ENCODE data around the gene RXRG.

RXRG gene

GRCh38 chr1:165416876-165417275 lies 28.1 kb downstream of the RXRG start:
- Histone ChIP-seq H3K9ac (no peak overlapping the region), H3K79me2 (ENCODE audit: insufficient read depth, low read depth) (no peaks in the 10 kb centered on the region), H3K4me1 (ENCODE audit: low read depth, poor library complexity, severe bottlenecking) (no peaks in the 10 kb centered on the region), H4K20me1 (ENCODE audit: insufficient read depth) (no peaks in the 10 kb centered on the region), H3K4me3 (IDR thresholded peaks at IDR 0.05; ENCODE audit: insufficient read depth, low read depth, low read length) (no peak overlapping the region), H3K4me2 (no peak overlapping the region), H2AFZ (ENCODE audit: low read depth) (no peak overlapping the region), H3K36me3 (ENCODE audit: insufficient read depth) (no peaks in the 10 kb centered on the region), H3K27ac (no peak overlapping the region), H3K27me3 (ENCODE audit: insufficient read depth, low read depth) (no peaks in the 10 kb centered on the region)
- no peak for TF ChIP-seq CTCF (conservative IDR thresholded peaks at IDR 0.05; ENCODE audit: low read depth, low read length)

DNA sequence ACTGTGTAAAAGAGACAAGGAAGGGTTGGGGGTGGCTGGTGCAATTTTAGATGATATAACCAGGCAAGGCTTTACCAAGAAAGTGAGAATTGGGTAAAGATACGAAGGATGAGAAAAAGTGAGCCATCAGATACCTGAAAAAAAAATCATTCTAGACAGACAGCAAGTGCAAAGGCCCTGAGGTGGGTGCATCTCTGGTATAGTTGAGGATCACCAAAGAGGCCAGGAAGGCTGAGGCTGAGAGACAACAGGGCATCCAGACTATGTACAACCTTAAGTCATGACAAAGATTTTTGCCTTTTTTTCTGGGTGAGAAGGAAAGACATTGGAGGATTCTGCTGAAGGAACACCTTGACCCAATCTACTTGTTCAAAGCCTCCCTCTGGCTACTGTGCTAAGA lies 29.9 kb downstream of the RXRG start:
- Histone ChIP-seq H4K20me1 (ENCODE audit: insufficient read depth) (no peaks in the 10 kb centered on the region), H3K36me3 (ENCODE audit: insufficient read depth) (no peaks in the 10 kb centered on the region), H3K79me2 (ENCODE audit: insufficient read depth, low read depth) (no peaks in the 10 kb centered on the region), H3K27ac (no peak overlapping the region), H3K4me1 (ENCODE audit: low read depth, poor library complexity, severe bottlenecking) (no peaks in the 10 kb centered on the region), H3K9ac (no peak overlapping the region), H3K4me2 (no peak overlapping the region), H3K4me3 (IDR thresholded peaks at IDR 0.05; ENCODE audit: insufficient read depth, low read depth, low read length) (no peak overlapping the region), H3K27me3 (ENCODE audit: insufficient read depth, low read depth) (no peaks in the 10 kb centered on the region), H2AFZ (ENCODE audit: low read depth) (no peak overlapping the region)
- no peak for TF ChIP-seq CTCF (conservative IDR thresholded peaks at IDR 0.05; ENCODE audit: low read depth, low read length)

GRCh38 chr1:165414620-165415019 lies 30.3 kb downstream of the RXRG start:
- Histone ChIP-seq H3K4me3 (IDR thresholded peaks at IDR 0.05; ENCODE audit: insufficient read depth, low read depth, low read length) (no peak overlapping the region), H3K27ac (no peak overlapping the region), H3K4me1 (ENCODE audit: low read depth, poor library complexity, severe bottlenecking) (no peaks in the 10 kb centered on the region), H3K4me2 (no peak overlapping the region), H3K79me2 (ENCODE audit: insufficient read depth, low read depth) (no peaks in the 10 kb centered on the region), H4K20me1 (ENCODE audit: insufficient read depth) (no peaks in the 10 kb centered on the region), H3K36me3 (ENCODE audit: insufficient read depth) (no peaks in the 10 kb centered on the region), H3K9ac (no peak overlapping the region), H2AFZ (ENCODE audit: low read depth) (no peak overlapping the region), H3K27me3 (ENCODE audit: insufficient read depth, low read depth) (no peaks in the 10 kb centered on the region)
- no peak for TF ChIP-seq CTCF (conservative IDR thresholded peaks at IDR 0.05; ENCODE audit: low read depth, low read length)

DNA sequence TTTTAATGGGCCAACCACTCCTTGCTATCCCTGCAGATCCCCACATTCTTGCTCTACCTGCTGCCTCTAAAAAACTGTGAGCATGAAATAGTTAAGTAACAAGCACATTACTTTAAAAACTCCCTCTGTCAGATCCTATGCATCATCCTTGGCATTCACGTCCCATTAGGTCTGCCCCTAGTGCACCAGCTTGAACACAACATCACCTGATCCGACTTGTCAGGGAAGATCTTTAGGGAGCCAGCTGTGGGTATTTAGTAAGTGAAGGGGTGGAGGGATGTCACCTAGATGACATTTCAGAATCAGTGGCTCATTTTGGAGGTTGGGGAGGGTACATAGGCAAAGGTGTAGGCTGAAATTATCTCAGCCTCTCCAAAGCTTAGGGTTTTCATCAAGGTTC lies 33.5 kb downstream of the RXRG start:
- H4K20me1 ChIP-seq (ENCODE audit: insufficient read depth): no peaks in the 10 kb centered on the region
- H3K79me2 ChIP-seq (ENCODE audit: insufficient read depth, low read depth): no peaks in the 10 kb centered on the region
- no peak overlapping the region for H3K9ac ChIP-seq
- H3K4me2 ChIP-seq: no peak overlapping the region
- no peak overlapping the region for H3K27ac ChIP-seq
- no peaks in the 10 kb centered on the region for H3K4me1 ChIP-seq (ENCODE audit: low read depth, poor library complexity, severe bottlenecking)
- no peak for TF ChIP-seq CTCF (conservative IDR thresholded peaks at IDR 0.05; ENCODE audit: low read depth, low read length)
- H3K27me3 ChIP-seq (ENCODE audit: insufficient read depth, low read depth): no peaks in the 10 kb centered on the region
- H2AFZ ChIP-seq (ENCODE audit: low read depth): no peak overlapping the region
- no peak overlapping the region for H3K4me3 ChIP-seq (IDR thresholded peaks at IDR 0.05; ENCODE audit: insufficient read depth, low read depth, low read length)
- no peaks in the 10 kb centered on the region for H3K36me3 ChIP-seq (ENCODE audit: insufficient read depth)

All from KMS-11 (cell line).